Globus pallidus (tissue), 1 donor: Measurements from ENCODE around the gene PRMT7.

Experiments
- DNase-seq: peaks from one replicate; pipeline ENCODE4 v3.0.0-alpha.2; 2015; ENCODE audit warnings: low spot score

The PRMT7 gene

DNA sequence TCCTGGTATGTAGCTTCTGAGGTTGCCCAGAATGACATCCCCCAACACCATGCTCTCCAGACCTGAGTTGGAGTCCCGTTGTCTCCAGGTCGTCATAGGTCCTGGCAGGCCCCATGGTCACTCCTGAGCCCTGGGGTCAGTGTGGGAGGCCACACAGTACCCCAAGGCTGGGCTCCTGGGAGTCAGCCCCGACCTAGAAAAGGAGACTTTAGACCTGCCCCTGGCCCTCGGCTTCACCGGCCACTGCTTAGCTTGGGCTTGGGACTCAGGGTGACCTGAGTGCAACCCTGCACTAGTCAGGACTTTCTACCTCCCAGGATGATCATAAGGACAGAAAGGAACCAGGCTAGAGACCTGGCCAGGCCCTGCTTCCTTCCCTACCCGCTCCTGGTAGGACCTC lies 65.8 kb downstream of the PRMT7 start:
- no peak for DNase-seq

DNA sequence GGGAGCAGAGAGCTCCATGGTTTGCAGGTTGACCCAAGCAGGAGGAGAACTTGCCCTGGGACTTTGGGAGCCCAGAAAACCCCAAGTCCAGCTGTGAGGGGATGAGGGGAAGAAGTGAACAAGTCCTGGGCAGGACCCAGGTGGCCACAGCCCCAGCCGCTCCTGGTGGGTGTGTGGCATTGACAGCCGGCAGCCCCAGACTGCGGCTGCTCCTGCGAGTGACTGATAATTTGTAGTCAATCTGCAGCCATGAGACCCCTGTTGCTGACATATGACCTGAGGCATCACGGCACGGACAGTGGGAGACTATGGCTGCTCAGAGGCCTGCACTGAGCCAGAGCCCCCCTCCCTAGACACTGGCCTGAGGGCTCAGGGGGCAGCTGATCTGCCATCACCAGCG lies 66.4 kb downstream of the PRMT7 start:
- DNase-seq = no peak

DNA sequence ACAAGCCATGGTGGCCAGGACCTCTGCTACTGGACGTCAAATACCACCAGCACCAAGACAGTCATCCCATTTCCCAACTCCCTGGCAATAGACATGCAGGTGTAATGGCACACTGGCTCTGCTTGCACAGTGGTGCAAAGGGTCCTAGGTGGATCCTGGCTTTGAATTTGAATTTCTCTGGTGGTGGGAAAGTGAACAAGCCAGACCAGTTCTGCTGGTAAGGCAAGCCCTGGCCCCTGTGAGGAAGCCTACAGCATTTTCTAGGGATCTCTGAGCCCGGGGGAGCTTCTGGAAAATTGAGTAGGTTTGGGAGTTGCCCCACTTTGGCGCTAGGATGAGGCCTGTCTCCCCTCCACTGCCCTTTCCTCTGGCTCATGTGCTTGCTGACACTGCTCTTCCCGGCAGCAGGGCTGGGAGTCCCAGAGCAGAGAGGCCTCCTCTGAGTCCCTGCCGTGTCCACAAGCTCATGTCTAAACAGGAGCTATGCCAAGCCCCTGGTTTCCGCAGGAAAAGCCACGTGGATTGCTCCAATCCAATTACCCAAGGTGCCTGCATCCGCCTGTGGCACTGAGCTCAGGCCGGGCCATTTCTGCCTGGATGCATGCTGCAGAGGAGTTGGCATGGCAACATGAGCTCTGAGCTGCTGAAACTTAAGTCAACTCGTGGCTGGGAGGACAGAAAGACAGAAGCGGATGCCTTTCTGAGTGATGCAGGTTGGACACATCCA lies 67.0 kb downstream of the PRMT7 start:
- no peak for DNase-seq

DNA sequence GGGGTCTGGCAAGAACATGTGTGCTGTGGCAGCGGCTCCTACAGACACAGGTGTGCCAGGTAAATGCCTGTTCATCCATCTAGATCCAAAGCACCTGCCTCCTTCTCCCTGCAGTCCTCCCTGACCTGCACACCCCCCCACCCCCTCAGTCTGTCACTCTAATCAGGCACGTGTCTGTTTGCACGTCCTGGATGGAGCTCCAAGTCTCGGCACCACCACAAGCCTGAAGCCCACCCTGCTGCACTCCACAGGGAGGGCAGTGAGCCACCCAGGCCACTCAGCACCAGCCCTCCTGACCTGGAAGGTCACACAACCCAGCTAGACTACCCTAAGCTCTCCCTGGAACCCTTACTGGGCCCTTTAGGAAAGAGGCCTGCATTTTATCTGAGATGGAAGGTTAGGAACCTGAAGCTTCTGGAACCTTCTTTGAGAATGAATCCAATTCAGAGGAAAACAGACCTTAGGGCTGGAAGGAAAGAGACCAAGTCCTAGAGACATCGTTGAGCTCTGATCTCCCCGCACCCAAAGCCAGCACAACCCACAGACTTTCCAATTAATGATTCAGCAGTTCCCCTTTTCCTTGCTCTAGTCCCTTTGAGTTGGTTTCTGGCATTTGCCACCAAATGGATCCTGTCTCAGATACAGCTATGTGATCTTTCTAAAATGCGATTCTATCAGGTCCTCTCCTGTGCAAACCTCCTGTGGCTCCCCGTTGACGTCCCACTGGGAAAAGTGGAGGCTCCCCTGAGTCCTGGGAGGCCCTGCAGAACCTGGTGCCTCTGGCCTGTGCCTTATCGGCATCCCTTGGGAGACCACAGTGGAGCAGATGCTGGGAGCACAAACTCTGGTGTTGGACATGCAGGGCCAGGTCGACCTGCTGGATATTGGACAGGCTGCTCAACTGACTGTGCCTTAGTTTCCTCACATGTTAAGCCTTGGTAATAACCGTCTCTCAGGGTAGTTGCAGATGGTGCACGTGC lies 67.9 kb downstream of the PRMT7 start:
- no peak for DNase-seq

DNA sequence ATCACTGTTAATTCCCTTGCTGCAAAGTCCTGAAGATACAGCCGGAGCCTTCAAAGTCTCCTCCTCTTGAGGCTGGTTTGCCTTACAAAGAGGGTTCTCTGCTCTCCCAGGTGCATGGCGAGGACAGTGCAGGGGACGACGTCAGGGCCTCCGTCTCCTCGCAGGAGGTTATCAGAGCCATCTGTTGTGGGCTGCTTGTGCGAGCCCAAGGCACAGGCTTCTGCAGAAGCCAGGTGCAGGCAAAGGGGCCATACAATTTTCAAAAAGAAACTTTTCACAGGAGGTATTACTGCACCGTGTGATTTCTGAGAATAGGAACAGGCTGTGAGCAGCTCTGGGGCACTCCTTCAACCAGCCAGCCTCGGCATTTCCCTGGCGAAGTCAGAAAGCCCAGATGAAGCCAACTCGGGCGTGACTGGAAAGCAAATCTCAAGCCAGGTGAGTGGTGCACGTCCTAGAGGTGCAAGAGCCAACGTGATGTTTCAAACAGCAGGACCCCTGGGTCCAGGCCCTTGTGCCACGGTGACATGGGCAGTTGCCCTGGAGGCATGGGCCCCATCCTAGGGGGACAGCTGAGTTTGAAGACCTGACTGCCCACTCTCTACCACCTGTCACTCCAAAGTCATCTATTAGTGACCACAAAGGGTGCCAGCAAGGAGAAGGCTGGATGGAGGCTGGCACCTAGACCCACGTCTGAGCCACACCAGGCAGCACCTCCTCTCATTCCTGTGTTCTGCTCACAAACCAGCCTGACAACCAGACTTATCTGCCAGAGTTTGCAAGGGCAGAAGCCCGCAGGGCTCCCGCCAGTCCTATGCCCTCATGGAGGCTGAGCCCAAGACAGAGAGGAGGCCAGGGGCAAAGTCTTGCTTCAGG lies 68.9 kb downstream of the PRMT7 start:
- DNase-seq = no peak

DNA sequence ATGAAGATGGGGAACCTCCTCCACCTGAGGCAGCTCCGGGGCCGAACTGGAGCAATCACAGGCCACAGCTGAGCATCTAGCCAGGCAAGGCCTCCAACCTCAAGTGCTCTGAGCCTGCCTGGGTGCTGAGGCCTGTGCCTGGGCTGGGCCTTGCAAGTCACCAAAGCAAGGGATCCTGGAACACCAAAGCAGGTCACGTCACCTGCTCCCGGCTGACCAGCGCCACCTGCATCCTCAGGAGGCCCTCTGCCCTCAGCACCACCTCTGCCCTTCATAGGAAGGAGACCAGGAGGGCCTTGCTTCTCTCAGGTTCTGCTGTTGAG lies 69.5 kb downstream of the PRMT7 start:
- no peak for DNase-seq

DNA sequence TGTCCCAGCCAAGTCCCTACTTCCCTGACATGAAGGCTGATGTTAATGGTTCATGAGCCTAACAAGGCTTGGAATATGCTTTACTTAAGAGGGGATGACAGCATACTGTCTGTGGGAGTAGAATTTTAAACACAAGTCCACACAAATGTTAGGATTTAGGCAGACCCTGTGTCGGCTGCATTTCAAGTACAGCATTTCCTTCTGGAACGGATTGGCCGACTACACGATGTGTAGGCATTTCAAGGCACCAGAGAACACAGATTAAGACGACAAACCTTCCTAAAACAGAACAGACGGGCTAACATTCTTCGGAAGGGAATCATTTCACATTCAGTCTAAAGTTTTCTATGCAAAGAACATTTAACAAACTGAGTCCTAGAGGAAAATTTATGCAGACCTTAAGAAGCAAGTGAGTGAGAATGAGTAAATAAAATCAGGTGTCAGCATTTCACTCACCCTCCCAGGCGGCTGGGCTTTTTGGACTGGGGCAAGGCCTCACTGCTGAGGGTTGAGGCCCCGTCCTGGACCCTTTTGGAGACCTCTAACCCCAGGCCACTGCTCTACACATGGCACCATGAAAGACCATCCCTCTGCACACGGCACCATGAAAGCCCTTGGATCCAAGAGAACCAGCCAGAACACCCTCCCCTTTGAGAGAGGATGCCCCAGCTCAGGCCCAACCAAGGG lies 70.0 kb downstream of the PRMT7 start:
- DNase-seq = no peak

DNA sequence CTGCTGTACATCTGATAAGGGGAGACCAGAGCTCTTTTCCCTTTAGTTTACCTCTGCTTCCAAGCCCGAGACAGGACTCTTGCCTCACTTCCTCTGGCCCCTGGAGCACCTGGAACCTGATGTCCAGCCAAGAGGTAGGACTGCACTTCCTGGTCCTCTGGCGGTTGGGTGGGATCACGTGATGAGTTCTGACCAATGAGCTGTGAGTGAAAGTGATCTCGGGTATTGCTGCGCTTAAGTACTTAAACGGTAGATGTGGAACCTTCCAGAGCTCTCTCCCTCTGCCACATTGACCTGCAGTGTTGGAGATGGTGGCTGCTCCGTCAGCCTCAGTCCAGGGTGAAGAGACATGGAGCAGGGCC lies 70.5 kb downstream of the PRMT7 start:
- no peak for DNase-seq

DNA sequence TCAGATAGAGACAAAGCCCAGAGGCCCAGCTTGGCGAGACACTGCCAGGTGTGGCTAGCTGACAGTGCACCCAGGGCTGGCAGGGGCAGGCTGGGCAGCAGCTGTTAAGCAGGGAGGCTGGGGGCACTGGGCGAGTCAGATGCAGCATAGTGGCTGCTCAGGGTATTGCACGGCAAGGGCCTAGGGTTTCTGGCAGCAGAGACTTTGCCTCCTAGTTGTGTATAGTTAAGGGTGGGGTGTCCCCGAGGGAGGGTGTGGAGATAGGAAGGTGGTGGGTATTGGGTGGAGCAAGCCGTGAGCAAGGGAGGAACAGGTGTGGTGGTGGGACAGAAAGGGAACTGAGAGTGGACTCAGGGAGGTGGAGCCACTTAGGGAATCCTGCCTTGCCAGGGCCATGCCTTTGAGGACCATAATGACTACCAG lies 71.5 kb downstream of the PRMT7 start:
- DNase-seq = no peak

DNA sequence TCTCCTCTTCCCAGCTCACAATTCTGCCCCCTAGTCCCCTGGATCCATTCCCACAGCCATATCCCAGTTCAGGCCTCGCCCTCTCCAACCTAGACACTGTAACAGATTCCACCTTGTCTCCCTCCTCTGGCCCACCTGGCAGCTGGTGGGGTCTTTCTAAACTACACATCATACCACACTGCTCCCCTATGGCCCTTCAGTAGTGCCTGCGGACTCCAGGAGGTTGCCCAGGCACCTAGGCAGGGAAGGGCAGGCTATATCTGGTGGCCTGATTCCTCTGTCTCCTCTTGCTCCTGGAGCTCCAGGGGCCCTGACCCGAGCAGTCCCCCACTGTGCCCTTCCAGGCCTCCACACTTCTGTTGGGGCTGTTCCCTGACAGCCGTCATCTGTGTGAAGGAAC lies 73.0 kb downstream of the PRMT7 start:
- no peak for DNase-seq

DNA sequence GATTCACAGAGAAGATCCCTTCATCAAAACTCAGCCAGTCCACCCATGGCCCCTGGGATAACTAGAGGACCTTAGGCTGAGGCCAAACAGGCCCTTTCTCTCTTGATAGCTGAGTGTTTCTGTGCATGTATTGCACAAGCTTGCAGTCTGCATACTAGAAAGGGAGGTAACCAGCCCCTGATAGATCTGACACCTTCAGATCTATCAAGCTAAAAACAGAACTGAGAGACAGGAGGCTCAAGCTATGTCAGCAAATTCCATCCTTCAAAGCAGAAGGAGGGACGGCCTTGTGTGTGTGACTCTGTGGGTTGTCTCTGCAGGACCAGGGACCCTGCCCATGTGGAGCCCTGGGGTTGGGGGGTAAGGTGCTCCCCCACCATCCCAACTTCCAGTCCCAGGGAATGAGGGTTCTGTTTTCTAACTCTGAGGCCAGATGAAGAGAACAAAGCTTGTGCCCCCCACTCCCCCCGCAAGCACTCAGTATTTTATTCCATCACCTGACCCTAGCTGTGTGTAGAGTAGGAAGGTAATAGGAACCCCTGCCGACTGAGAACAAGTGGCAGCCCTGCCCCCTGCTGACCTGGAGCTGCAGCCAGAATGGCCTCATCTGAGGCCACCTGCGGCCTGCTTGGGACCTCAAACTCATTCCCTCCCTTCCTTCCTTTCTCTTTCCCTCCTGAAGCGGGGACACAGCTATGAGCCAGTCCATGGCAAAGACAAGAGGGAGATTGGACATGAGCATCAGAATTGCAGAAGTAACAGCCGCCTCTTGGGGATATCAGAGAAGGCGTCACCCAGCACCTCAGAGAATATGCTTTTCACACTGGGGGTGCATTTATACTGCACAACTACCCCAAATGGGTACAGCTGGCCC lies 73.7 kb downstream of the PRMT7 start:
- no peak for DNase-seq

DNA sequence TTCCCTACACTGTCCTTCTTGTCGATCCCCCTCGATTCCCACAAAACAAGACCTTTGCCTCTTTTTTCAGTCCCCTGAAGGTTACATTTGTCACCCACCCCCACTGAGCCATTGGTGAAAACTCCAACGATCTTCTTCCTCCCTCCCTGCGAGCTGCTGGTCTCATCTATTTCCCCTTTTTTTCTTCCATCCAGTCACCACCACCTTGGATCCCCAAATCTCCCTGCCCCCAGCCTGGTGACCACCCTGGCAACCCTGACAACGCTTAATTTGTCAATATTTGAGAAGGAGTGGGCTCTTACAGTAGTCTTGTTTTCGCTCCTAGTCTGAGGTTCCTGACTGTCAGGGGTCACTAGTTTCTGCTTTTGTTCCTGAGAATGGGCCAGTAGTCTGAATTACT lies 74.6 kb downstream of the PRMT7 start:
- DNase-seq = no peak

DNA sequence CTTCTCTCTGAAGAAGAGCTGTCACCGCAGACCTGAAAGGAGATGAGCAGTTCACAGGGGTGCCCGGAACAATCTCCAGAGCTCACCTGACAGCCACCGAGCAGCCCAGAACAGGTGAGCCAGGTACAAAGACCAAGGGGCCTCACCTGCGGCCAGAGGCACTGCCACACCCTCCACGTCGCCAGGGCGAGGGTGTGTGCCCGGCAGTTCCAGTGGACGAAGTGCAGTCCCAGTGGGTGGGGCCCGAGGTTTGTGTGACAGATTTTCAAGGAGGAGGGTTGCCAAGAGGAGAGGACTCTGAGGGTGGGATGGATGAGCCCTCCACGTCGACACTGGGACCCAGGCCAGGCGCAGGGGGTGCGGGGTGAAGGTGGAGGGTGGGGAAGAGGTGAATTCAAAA lies 75.8 kb downstream of the PRMT7 start:
- DNase-seq = no peak

DNA sequence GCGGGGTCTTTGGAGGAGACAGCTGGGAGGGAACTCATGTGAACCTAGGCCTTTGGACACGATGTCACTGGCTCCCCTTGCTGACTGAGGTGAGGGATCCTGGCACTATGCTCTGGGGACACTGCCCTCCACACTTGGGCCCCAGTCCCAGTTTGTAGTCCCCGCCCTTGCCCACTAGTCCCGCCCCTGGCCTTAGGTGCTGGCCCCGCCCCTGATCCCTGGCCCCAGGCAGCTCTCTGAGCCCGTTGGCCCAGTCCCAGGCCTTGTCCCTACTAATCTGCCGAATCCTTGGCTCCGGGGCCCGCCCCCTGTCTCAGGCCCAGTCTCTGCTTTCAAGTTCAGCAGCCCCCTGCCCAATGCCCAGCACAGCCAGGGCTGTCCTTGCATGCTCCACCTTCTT lies 76.5 kb downstream of the PRMT7 start:
- no peak for DNase-seq

DNA sequence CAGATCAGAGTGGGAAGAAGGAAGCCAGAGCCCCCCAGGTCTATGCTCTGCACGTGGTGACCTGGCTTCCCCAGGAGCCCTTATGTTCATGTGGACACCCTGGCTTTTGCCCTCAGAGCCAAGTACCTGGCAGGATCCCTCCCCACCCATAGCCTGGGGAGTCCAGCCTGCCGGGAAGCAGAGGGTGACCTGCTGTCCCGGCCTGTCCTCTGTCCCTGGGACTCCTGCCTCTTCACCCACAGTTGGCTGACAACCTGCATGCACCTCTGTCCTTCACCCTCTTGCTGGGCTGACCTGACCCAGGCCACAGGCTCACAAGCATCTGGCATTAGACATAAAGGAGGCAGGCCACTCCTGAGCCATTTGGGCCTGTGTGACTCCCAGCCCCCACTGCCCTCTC lies 77.3 kb downstream of the PRMT7 start:
- DNase-seq = no peak

DNA sequence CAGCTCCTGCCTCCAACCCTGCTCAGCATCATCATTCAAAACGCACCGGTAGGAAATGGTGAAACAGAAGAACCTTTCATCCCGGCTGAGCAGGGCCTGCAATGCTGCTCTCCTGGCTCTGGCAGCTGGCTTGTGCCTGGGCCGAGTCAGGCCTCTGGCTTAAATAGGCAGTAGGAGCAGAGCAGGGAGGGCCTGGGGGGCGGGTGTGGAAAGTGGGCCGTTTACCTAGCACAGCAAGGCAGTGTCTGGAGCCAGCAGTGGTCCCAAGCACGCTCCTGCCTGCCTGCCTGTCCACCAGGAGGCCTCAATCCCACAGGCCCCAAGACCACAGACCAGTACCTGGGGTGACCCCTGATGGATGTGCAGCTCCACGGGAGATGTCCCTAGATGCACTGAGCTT lies 78.2 kb downstream of the PRMT7 start:
- DNase-seq = no peak

DNA sequence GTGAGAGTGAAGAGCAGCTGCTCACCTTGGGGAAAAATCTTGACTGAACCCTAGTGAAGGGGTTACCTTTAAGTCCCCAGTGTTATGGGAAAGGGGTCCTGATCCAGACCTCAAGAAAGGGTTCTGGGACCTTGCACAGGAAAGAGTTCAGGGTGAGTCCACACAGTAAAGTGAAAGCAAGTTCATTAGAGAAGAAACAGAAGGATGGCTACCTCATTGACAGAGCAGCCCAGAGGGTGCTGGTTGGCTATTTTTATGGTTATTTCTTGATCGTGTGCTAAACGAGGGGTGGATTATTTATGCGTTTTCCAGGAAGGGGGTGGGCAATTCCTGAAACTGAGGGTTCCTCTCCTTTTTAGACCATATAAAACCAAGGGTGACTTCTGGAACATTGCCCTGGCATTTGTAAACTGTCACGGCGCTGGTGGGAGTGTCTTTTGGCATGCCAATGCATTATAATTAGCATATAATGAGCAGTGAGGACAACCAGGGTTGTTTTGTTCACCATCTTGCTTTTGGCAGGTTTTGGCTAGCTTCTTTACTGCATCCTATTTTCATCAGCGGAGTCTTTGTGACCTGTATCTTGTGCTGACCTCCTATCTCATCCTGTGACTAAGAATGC lies 79.0 kb downstream of the PRMT7 start:
- no peak for DNase-seq

DNA sequence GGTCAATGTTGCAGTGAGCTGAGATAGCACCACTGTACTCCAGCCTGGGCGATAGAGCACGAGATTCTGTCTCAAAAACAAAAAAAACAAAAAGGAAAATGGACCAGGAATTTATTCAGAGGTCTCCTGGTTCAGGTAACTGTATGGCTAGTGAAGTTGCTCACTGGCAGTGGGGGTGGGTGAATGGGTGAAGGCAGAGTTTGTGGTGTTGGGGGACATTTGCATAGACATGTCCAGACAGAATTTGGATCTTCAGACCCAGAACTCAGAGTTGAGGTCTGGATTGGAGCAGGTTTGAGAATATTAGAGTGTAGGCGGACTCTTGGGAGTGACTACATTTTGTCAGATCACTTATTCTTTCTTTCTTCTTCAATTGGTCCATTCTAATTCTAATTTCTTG lies 82.5 kb downstream of the PRMT7 start:
- no peak for DNase-seq

DNA sequence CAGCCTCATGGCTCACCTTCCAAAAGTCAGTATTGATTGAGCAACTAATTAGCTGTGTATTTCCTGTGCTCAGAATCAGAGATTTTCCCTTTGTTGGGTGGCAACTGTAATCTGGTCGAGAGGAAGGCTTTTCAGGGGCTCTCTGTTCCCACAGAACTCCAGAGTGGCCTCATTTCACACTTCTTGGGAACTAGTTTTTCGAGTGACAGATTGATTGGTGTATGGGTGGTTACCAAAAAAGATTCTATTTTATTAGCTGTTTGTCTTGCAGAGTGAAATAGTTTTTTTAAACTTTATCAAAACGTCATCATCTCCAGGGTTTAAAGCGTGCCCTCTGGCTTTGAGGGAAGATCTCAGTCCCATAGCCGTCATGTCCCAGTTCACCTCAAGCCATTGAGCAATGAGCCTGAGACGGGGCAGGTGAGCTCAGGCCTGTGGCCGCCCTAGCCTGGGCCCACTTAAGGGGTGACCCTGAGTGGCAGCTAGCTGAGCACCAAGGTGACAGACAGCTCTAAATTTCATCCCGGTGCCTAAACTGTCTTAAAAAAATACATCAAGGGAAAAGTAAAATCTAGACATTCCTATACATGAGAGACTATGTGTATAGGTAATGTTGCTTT lies 84.5 kb downstream of the PRMT7 start:
- no peak for DNase-seq

DNA sequence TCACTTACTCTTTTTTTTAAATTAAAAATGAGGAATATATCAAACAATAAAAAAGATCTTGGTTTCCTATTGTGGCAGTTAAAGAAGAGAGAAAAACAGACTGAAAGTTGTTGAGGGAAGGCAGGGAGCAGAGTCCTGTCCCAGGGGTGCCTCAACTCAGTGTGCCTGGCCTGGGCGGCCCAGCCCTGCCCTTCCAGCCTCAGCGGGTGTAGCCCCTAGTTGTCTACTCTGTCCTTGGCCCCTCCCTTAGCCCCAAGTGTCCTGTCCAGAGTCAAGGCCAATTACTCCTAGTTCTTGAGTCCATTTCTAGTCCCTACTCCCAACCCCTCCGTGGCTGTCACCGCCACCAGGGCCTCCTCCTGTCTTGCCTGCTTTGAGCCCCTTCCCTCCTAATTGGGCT lies 85.0 kb downstream of the PRMT7 start:
- no peak for DNase-seq
